Liver (tissue), 9 donors: ENCODE data around the gene AFMID. TPM values are rescaled to one million over a fixed set of nuclear protein-coding genes. Genes with fewer than 3 reads are reported as not detected.

Experiments
- DNase-seq: peaks from one replicate; pipeline ENCODE4 v3.0.0-alpha.2; 2017; ENCODE audit warnings: low spot score
- H3K27ac ChIP-seq, 2 donors: one replicate each; pipeline ENCODE4 v1.7.0; 2013; ENCODE audit warnings: inconsistent platforms in 2 of 2, low read length in 2 of 2, control low read depth in 1 of 2, low read depth in 1 of 2, mild to moderate bottlenecking in 1 of 2
- H3K27me3 ChIP-seq, 4 donors: one replicate each; pipeline versions ENCODE4 v1.6.1 to v1.7.0; 2013; ENCODE audit warnings: low read length in 3 of 4, inconsistent platforms in 1 of 4, mild to moderate bottlenecking in 1 of 4, moderate library complexity in 1 of 4; ENCODE audit not compliant: control insufficient read depth in 4 of 4, insufficient read depth in 4 of 4
- H3K36me3 ChIP-seq, 4 donors: one replicate each; pipeline versions ENCODE4 v1.6.1 to v1.7.0; 2013; ENCODE audit warnings: low read length in 3 of 4, mild to moderate bottlenecking in 3 of 4, low read depth in 1 of 4, moderate library complexity in 1 of 4; ENCODE audit not compliant: control insufficient read depth in 4 of 4, insufficient read depth in 3 of 4
- H3K4me1 ChIP-seq, 4 donors: one replicate each; pipeline versions ENCODE4 v1.6.1 to v1.7.0; 2013; ENCODE audit warnings: low read length in 3 of 4, mild to moderate bottlenecking in 3 of 4, moderate library complexity in 1 of 4; ENCODE audit not compliant: control insufficient read depth in 4 of 4, insufficient read depth in 4 of 4
- H3K4me3 ChIP-seq, 3 donors: one replicate each; pipeline versions ENCODE4 v1.6.1 to v1.7.0; 2013; ENCODE audit warnings: low read length in 3 of 3, control low read depth in 1 of 3, low read depth in 1 of 3, mild to moderate bottlenecking in 1 of 3
- H3K9ac ChIP-seq, 2 donors: one replicate each; pipeline ENCODE4 v1.7.0; 2013; ENCODE audit warnings: low read length in 2 of 2, mild to moderate bottlenecking in 2 of 2, moderate library complexity in 2 of 2, control low read depth in 1 of 2, low read depth in 1 of 2
- H3K9me3 ChIP-seq, 4 donors: one replicate each; pipeline versions ENCODE4 v1.6.1 to v1.7.0; 2013; ENCODE audit warnings: low read length in 3 of 4; ENCODE audit not compliant: control insufficient read depth in 4 of 4
- ATF3 ChIP-seq: IDR thresholded peaks from 2 replicates; pipeline ENCODE4 v1.6.1; 2016; ENCODE audit warnings: antibody characterized with exemption
- EGR1 ChIP-seq, 2 donors: IDR thresholded peaks; 2 replicates each; pipeline ENCODE4 v1.6.1; 2016 to 2018; ENCODE audit warnings: antibody characterized with exemption in 2 of 2, low read depth in 2 of 2
- FOXA1 ChIP-seq: IDR thresholded peaks from 2 replicates; pipeline ENCODE4 v1.6.1; 2016; ENCODE audit warnings: antibody characterized with exemption
- FOXA2 ChIP-seq: IDR thresholded peaks from 2 replicates; pipeline ENCODE4 v1.6.1; 2016; ENCODE audit warnings: antibody characterized with exemption
- GABPA ChIP-seq, 2 donors: IDR thresholded peaks in 1 of 2; conservative IDR thresholded peaks in 1 of 2; 2 replicates each; pipeline ENCODE4 v1.6.1; 2016; ENCODE audit warnings: antibody characterized with exemption in 2 of 2, mild to moderate bottlenecking in 1 of 2, moderate library complexity in 1 of 2
- HNF4A ChIP-seq, 2 donors: conservative IDR thresholded peaks; 2 replicates each; pipeline ENCODE4 v1.6.1; 2016; ENCODE audit warnings: antibody characterized with exemption in 2 of 2, mild to moderate bottlenecking in 2 of 2
- HNF4G ChIP-seq: IDR thresholded peaks from 2 replicates; pipeline ENCODE4 v1.6.1; 2016; ENCODE audit warnings: antibody characterized with exemption
- JUND ChIP-seq, 2 donors: IDR thresholded peaks; 2 replicates each; pipeline ENCODE4 v1.6.1; 2016; ENCODE audit warnings: antibody characterized with exemption in 2 of 2
- MAX ChIP-seq: IDR thresholded peaks from 2 replicates; pipeline ENCODE4 v1.6.1; 2016; ENCODE audit warnings: antibody characterized with exemption
- NR2F2 ChIP-seq: IDR thresholded peaks from 2 replicates; pipeline ENCODE4 v1.6.1; 2016; ENCODE audit warnings: antibody characterized with exemption
- RAD21 ChIP-seq, 2 donors: IDR thresholded peaks; 2 replicates each; pipeline ENCODE4 v1.6.1; 2016; ENCODE audit warnings: antibody characterized with exemption in 2 of 2, mild to moderate bottlenecking in 2 of 2
- REST ChIP-seq: IDR thresholded peaks from 2 replicates; pipeline ENCODE4 v1.6.1; 2016; ENCODE audit warnings: antibody characterized with exemption, mild to moderate bottlenecking
- RXRA ChIP-seq, 2 donors: IDR thresholded peaks; 2 replicates each; pipeline ENCODE4 v1.6.1; 2017 to 2018; ENCODE audit warnings: antibody characterized with exemption in 2 of 2, mild to moderate bottlenecking in 1 of 2
- SP1 ChIP-seq: IDR thresholded peaks from 2 replicates; pipeline ENCODE4 v1.6.1; 2018; ENCODE audit warnings: antibody characterized with exemption, mild to moderate bottlenecking
- TAF1 ChIP-seq: conservative IDR thresholded peaks from 2 replicates; pipeline ENCODE4 v1.6.1; 2016; ENCODE audit warnings: antibody characterized with exemption, mild to moderate bottlenecking
- YY1 ChIP-seq: IDR thresholded peaks from 2 replicates; pipeline ENCODE4 v1.6.1; 2016; ENCODE audit warnings: antibody characterized with exemption, mild to moderate bottlenecking
- WGBS: extraction: QIAGEN DNeasy Blood & Tissue Kit; methylation state at CpG from one replicate; pipeline ENCODE4 v1.1.7; 2013; 5-methylcytosine and 5-hydroxymethylcytosine counted together
- polyA plus RNA-seq, 2 donors: library from polyadenylated mRNA; stranded (reverse) in 1 of 2; unstranded in 1 of 2; fragments of 200-250 nt in 1 of 2; fragments of >200 nt in 1 of 2; fragmentation: Nextera tagmentation in 1 of 2; extraction: Ambion mirVana in 1 of 2; gene quantifications; one replicate each; pipeline versions ENCODE4 v1.2.1 to v1.2.3, GENCODE V29; 2013 to 2015
- total RNA-seq, 2 donors: library from RNA; depleted of rRNA; stranded (reverse); fragments of >200 nt; gene quantifications; one replicate each; pipeline ENCODE4 v1.2.3, GENCODE V29; 2014
- TF ChIP-seq, protein P1 (sequence below): fragments of 150-350 bp; IDR thresholded peaks from 2 replicates; pipeline ENCODE4 v1.5.1; 2017; ENCODE audit warnings: improper control_type of control experiment, low read depth, low read length; ENCODE audit not compliant: missing input control
- donor health status: healthy.
- donor health status: healthy.
- donor health status: healthy.
- donor health status: healthy.
- donor health status: healthy.

Gene AFMID
- total and polyA plus RNA-seq, 4 donors: 73.4 to 201 (median 138) TPM

DNA sequence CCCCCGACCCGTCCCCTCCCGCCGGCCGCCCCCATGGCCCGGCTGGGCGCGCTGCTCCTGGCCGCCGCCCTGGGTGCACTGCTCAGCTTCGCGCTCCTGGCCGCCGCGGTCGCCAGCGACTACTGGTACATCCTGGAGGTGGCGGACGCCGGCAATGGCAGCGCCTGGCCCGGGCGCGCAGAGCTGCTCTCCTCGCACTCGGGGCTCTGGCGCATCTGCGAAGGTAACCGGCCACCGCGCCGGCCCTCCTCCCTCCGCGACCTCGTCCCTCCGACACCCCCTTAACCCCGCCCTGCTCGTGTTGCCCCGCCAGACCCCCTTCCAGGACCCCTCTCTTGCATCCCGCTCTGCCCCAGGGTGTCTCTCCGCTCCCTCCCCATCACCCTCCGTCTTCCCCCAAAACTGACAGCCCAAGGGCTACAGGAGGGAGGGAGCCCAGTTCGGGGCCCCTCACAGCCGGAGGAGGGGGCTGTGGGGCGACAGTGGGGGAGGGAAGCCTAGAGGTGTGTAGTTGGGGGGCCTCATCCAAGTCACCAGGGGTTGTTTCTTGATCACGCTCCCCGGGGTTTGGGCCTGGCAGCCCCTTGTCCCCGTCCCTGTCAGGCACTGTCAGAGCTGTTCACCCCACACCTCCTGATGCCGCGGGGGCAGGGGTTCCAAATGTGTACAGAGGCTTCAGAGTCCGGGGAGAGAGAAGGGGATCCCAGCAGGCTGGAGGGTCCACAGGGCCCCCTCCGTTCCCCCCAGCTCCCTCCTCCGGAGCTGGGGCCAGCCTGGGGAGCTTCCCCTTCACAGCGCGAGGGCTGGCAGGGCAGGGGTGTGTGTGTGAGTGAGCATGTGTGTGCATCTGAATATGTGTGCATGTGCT lies 45.1 kb downstream of the AFMID start:
- peaks cover 0 to 5% (median 4%) of the 10 kb centered on the region in 4 donors for H3K27me3 ChIP-seq
- H3K4me1 ChIP-seq: no peaks in the 10 kb centered on the region
- WGBS: 18% methylated on average over 55 of the region's 55 CpGs
- TF ChIP-seq GABPA (IDR thresholded peaks at IDR 0.05 in 1 of 2, conservative IDR thresholded peaks at IDR 0.05 in 1 of 2) (no peak), TAF1 (no peak), ATF3 (no peak), HNF4G (no peak), RAD21 (IDR thresholded peaks at IDR 0.05) (no peak), NR2F2 (no peak), RXRA (IDR thresholded peaks at IDR 0.05) (no peak), REST (no peak), FOXA1 (no peak), YY1 (no peak)
- TF ChIP-seq, protein P1, sequence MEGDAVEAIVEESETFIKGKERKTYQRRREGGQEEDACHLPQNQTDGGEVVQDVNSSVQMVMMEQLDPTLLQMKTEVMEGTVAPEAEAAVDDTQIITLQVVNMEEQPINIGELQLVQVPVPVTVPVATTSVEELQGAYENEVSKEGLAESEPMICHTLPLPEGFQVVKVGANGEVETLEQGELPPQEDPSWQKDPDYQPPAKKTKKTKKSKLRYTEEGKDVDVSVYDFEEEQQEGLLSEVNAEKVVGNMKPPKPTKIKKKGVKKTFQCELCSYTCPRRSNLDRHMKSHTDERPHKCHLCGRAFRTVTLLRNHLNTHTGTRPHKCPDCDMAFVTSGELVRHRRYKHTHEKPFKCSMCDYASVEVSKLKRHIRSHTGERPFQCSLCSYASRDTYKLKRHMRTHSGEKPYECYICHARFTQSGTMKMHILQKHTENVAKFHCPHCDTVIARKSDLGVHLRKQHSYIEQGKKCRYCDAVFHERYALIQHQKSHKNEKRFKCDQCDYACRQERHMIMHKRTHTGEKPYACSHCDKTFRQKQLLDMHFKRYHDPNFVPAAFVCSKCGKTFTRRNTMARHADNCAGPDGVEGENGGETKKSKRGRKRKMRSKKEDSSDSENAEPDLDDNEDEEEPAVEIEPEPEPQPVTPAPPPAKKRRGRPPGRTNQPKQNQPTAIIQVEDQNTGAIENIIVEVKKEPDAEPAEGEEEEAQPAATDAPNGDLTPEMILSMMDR: no peak
- peak overlapping the region in 1 of 3 donors; percentile 25 for H3K4me3 ChIP-seq
- no peaks in the 10 kb centered on the region for H3K36me3 ChIP-seq
- H3K27ac ChIP-seq: no peak overlapping the region
- no peaks in the 10 kb centered on the region for H3K9me3 ChIP-seq
- DNase-seq: no peak
- H3K9ac ChIP-seq: no peak overlapping the region

DNA sequence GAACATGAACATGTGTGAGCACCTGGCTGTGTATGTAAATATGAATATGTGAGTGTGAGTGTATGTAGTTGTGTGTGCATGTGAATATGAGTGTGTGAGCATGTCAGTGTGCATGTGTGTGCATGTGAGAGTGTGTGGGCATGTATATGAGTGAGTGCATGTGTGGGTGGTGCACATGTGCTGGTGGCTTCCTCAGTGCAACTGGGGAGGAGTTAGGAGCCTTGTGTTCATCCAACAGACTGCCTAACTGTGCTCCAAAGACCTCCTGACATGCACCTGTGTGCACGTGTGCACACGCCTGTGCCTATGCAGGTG lies 45.7 kb downstream of the AFMID start:
- no peak overlapping the region for H3K9ac ChIP-seq
- H3K4me1 ChIP-seq: no peaks in the 10 kb centered on the region
- no peak for DNase-seq
- WGBS: 95% methylated on average over 2 of the region's 2 CpGs
- H3K27ac ChIP-seq: no peak overlapping the region
- no peaks in the 10 kb centered on the region for H3K9me3 ChIP-seq
- H3K4me3 ChIP-seq: no peak overlapping the region
- H3K36me3 ChIP-seq: no peaks in the 10 kb centered on the region
- peaks cover 0 to 5% (median 4%) of the 10 kb centered on the region in 4 donors for H3K27me3 ChIP-seq
- TF ChIP-seq NR2F2 (no peak), EGR1 (IDR thresholded peaks at IDR 0.05; ENCODE audit: low read depth in 2 of 2) (no peak), HNF4G (no peak), ATF3 (no peak), RAD21 (IDR thresholded peaks at IDR 0.05) (no peak), FOXA1 (no peak), REST (no peak), TAF1 (no peak), MAX (no peak), HNF4A (conservative IDR thresholded peaks at IDR 0.05) (no peak), JUND (IDR thresholded peaks at IDR 0.05) (no peak), YY1 (no peak), GABPA (IDR thresholded peaks at IDR 0.05 in 1 of 2, conservative IDR thresholded peaks at IDR 0.05 in 1 of 2) (no peak), FOXA2 (no peak), SP1 (no peak), RXRA (IDR thresholded peaks at IDR 0.05) (no peak)
- TF ChIP-seq, protein P1: no peak
